Endodermal cell (in vitro differentiated cells): Measurements from ENCODE around the gene NOD1. TPM values are rescaled to one million over a fixed set of nuclear protein-coding genes. Genes with fewer than 3 reads are reported as not detected.

Source experiments
- DNase-seq: peaks from one replicate; pipeline ENCODE4 v3.0.0-alpha.2; 2017
- H3K27ac ChIP-seq: 2 replicates; pipeline ENCODE4 v1.5.1; 2013; ENCODE audit warnings: mild to moderate bottlenecking, low read depth, low read length, moderate library complexity
- H3K27me3 ChIP-seq: 2 replicates; pipeline ENCODE4 v1.6.1; 2013; ENCODE audit warnings: mild to moderate bottlenecking, low read length, moderate library complexity; ENCODE audit not compliant: insufficient read depth, control insufficient read depth, poor library complexity, severe bottlenecking
- H3K36me3 ChIP-seq: 2 replicates; pipeline ENCODE4 v1.7.0; 2013; ENCODE audit warnings: mild to moderate bottlenecking, low read length, moderate library complexity; ENCODE audit not compliant: control insufficient read depth, insufficient read depth
- H3K4me1 ChIP-seq: one replicate; pipeline ENCODE4 v1.7.0; 2013; ENCODE audit warnings: low read length; ENCODE audit not compliant: control insufficient read depth, insufficient read depth
- H3K4me3 ChIP-seq: 2 replicates; pipeline ENCODE4 v1.5.1; 2013; ENCODE audit warnings: mild to moderate bottlenecking, low read length, moderate library complexity
- H3K9ac ChIP-seq: 2 replicates; pipeline ENCODE4 v1.6.1; 2013; ENCODE audit warnings: mild to moderate bottlenecking, low read length, moderate library complexity; ENCODE audit not compliant: poor library complexity, severe bottlenecking; ENCODE audit errors: extremely low read depth
- H3K9me3 ChIP-seq: 2 replicates; pipeline ENCODE4 v1.6.1; 2013; ENCODE audit warnings: mild to moderate bottlenecking, low read length, moderate library complexity; ENCODE audit not compliant: control insufficient read depth
- H3K27ac Mint-ChIP-seq: 2 replicates; pipeline ENCODE4 v1.8.0; 2020; ENCODE audit warnings: mixed read lengths
- H3K27me3 Mint-ChIP-seq: 2 replicates; pipeline ENCODE4 v1.8.0; 2021; ENCODE audit warnings: mild to moderate bottlenecking, mixed read lengths; ENCODE audit not compliant: insufficient read depth
- H3K36me3 Mint-ChIP-seq: 2 replicates; pipeline ENCODE4 v1.8.0; 2020; ENCODE audit warnings: low read depth, mixed read lengths
- H3K4me1 Mint-ChIP-seq: 2 replicates; pipeline ENCODE4 v1.8.0; 2020; ENCODE audit warnings: mixed read lengths
- H3K4me3 Mint-ChIP-seq: 2 replicates; pipeline ENCODE4 v1.8.0; 2020; ENCODE audit warnings: mild to moderate bottlenecking, moderate library complexity, mixed read lengths
- H3K9me3 Mint-ChIP-seq: 2 replicates; pipeline ENCODE4 v1.8.0; 2020; ENCODE audit warnings: mild to moderate bottlenecking, mixed read lengths
- CTCF ChIP-seq: fragments of 200-600 bp; sonication (generic); conservative IDR thresholded peaks from 2 replicates; pipeline ENCODE4 v1.5.0; 2021; ENCODE audit warnings: antibody characterized with exemption, mild to moderate bottlenecking
- WGBS, 2 experiments: methylation state at CpG; one replicate each; pipeline versions ENCODE4 v1.1.5 to v1.1.7; 2013; ENCODE audit warnings: missing lambda C conversion rate in 2 of 2, mixed read lengths in 1 of 2; ENCODE audit not compliant: insufficient coverage in 1 of 2, insufficient read length in 1 of 2; 5-methylcytosine and 5-hydroxymethylcytosine counted together
- total RNA-seq, 2 donors: library from RNA; stranded (reverse); fragmentation: NEBNext Ultra II Directional in 1 of 2; extraction: Animal tissue kit (Norgen Biotek cat#: 25700) in 1 of 2; gene quantifications; 2 replicates in 1 of 2; 3 replicates in 1 of 2; pipeline ENCODE4 v1.2.1, GENCODE V29; 2021

NOD1 gene
- total RNA-seq, 2 donors from 2014 or later = 3.3 to 3.4 TPM

- H3K4me1 ChIP-seq = no peaks in the 10 kb centered on the region
- H3K27me3 ChIP-seq = no peaks in the 10 kb centered on the region
- H3K9me3 Mint-ChIP-seq = peaks cover 5% of the 10 kb centered on the region
- 91 to 98% methylated on average over 8 to 10 of the region's 10 CpGs for WGBS, 2 experiments
- H3K4me1 Mint-ChIP-seq = no peaks in the 10 kb centered on the region
- H3K27ac Mint-ChIP-seq = no peak overlapping the region
- no peak overlapping the region for H3K4me3 ChIP-seq
- no peak overlapping the region for H3K27ac ChIP-seq
- H3K9ac ChIP-seq = no peak overlapping the region
- peaks cover 5% of the 10 kb centered on the region for H3K36me3 Mint-ChIP-seq
- no peak for DNase-seq
- no peak for TF ChIP-seq CTCF
- no peaks in the 10 kb centered on the region for H3K9me3 ChIP-seq
- no peak overlapping the region for H3K4me3 Mint-ChIP-seq
- no peaks in the 10 kb centered on the region for H3K36me3 ChIP-seq
- no peaks in the 10 kb centered on the region for H3K27me3 Mint-ChIP-seq
These were observed 30.0 kb downstream of the NOD1 start for GRCh38 chr7:30448461-30449189.

- 93 to 94% methylated on average over 7 to 8 of the region's 8 CpGs for WGBS, 2 experiments
- Histone ChIP-seq H3K4me3 (no peak overlapping the region), H3K27ac (no peak overlapping the region), H3K9ac (no peak overlapping the region), H3K36me3 (no peaks in the 10 kb centered on the region), H3K9me3 (no peaks in the 10 kb centered on the region), H3K27me3 (no peaks in the 10 kb centered on the region), H3K4me1 (no peaks in the 10 kb centered on the region)
- Mint-ChIP-seq H3K4me1 (no peaks in the 10 kb centered on the region), H3K9me3 (peaks cover 5% of the 10 kb centered on the region), H3K36me3 (peaks cover 5% of the 10 kb centered on the region), H3K4me3 (no peak overlapping the region), H3K27me3 (no peaks in the 10 kb centered on the region), H3K27ac (no peak overlapping the region)
- no peak for DNase-seq
- no peak for TF ChIP-seq CTCF
These were observed 31.1 kb downstream of the NOD1 start for GRCh38 chr7:30447466-30447865.

GRCh38 chr7:30446266-30446665 is 32.3 kb downstream of the NOD1 start:
- H3K9me3 Mint-ChIP-seq = peaks cover 5% of the 10 kb centered on the region
- Histone ChIP-seq H3K4me1 (no peaks in the 10 kb centered on the region), H3K27me3 (no peaks in the 10 kb centered on the region), H3K4me3 (no peak overlapping the region), H3K9ac (no peak overlapping the region), H3K27ac (no peak overlapping the region), H3K36me3 (no peaks in the 10 kb centered on the region), H3K9me3 (no peaks in the 10 kb centered on the region)
- H3K27ac Mint-ChIP-seq = no peak overlapping the region
- H3K4me3 Mint-ChIP-seq = no peak overlapping the region
- peaks cover 5% of the 10 kb centered on the region for H3K36me3 Mint-ChIP-seq
- 92 to 94% methylated on average over 3 to 4 of the region's 4 CpGs for WGBS, 2 experiments
- no peak for TF ChIP-seq CTCF
- DNase-seq = no peak
- H3K4me1 Mint-ChIP-seq = no peaks in the 10 kb centered on the region
- no peaks in the 10 kb centered on the region for H3K27me3 Mint-ChIP-seq
